Measurements from ENCODE around the gene FCAMR.

FCAMR gene

GRCh38 chr1:207007352-207008033 lies 37.2 kb upstream of the FCAMR start:
- peak; percentile 95 for DNase-seq (ENCODE audit: low read depth)
- no peak for TF ChIP-seq CTCF (IDR thresholded peaks at IDR 0.05; ENCODE audit: low read depth, low read length, missing control alignments)
- no peak overlapping the region for H3K4me3 ChIP-seq (ENCODE audit: low read depth, low read length)
- in situ Hi-C loops (cut with HindIII; ENCODE audit: low sequenced_read_pairs): no loop called here

DNA sequence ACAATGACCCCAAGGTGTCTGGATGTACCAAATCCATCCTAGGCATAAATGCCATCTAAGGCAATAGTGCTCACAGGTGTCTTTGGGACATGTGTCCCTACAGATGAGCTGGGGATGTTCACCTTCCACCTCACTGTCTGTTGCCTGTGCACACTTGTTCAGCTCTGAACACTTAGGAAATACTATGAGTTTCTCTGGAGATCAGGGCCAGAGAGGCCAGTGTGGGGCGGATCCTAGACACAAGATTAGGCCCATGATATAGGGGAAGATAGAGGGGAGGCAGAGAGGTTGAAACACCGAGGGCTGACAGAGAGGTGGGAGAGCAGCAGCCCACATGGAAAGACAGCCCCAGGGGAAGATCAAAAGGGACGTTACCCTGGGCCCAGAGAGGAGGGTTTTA lies 36.7 kb upstream of the FCAMR start:
- TF ChIP-seq CTCF (IDR thresholded peaks at IDR 0.05; ENCODE audit: low read depth, low read length, missing control alignments): no peak
- no peak for DNase-seq (ENCODE audit: low read depth)
- no peak overlapping the region for H3K4me3 ChIP-seq (ENCODE audit: low read depth, low read length)
- in situ Hi-C loops (cut with HindIII; ENCODE audit: low sequenced_read_pairs): no loop called here

- TF ChIP-seq CTCF (IDR thresholded peaks at IDR 0.05; ENCODE audit: low read depth, low read length, missing control alignments): no peak
- in situ Hi-C loops (cut with HindIII; ENCODE audit: low sequenced_read_pairs): no loop called here
- no peak overlapping the region for H3K4me3 ChIP-seq (ENCODE audit: low read depth, low read length)
- DNase-seq (ENCODE audit: low read depth): no peak
These were observed 35.8 kb upstream of the FCAMR start for GRCh38 chr1:207006083-207006482.

- DNase-seq (ENCODE audit: low read depth): peak; percentile 47
- TF ChIP-seq CTCF (IDR thresholded peaks at IDR 0.05; ENCODE audit: low read depth, low read length, missing control alignments): peak; percentile 79
- in situ Hi-C loops (cut with HindIII; ENCODE audit: low sequenced_read_pairs): no loop called here
- no peak overlapping the region for H3K4me3 ChIP-seq (ENCODE audit: low read depth, low read length)
These were observed 34.9 kb upstream of the FCAMR start for GRCh38 chr1:207004931-207005830.

DNA sequence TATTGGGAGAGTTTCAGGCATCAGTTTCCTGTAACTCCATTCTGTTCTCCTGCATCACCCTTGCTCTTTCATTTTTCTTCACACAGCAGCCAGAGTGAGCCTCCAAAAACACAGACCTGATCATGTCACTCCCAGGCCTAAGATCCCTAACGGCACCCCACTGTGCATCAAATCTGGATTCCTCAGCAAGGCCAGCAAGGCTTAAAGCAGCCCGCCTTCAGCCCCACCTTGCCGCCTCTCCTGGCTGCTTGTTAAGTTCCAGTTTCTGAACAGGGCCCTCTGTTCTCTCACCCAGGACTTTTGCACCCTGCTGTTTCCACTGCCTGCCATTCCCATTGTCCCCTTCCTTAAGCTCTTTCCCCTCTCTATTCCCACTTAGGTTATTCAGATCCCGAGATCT lies 33.0 kb upstream of the FCAMR start:
- in situ Hi-C loops (cut with HindIII; ENCODE audit: low sequenced_read_pairs): no loop called here
- no peak overlapping the region for H3K4me3 ChIP-seq (ENCODE audit: low read depth, low read length)
- no peak for DNase-seq (ENCODE audit: low read depth)
- TF ChIP-seq CTCF (IDR thresholded peaks at IDR 0.05; ENCODE audit: low read depth, low read length, missing control alignments): no peak

DNA sequence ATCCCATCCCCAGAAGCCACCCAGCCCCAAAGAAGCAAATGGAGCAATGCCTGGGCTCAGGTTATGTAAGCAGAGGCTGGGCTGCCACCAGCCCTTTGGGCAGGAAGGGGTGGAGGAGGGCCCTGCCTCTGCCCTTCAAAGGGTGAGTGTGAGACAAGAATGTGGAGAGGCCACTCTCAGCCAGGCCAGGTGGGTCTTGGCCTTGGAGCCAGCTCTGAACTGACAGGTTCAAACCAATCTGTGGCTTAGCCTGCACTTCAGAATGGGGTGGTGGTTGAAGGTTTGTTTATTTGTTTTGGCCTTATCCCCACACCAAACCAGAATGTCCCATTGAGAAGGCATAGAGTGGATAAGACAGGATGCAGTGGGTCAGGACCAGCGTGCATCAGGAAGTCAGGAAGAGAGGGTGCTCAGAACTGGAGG lies 32.5 kb upstream of the FCAMR start:
- TF ChIP-seq CTCF (IDR thresholded peaks at IDR 0.05; ENCODE audit: low read depth, low read length, missing control alignments): no peak
- in situ Hi-C loops (cut with HindIII; ENCODE audit: low sequenced_read_pairs): no loop called here
- H3K4me3 ChIP-seq (ENCODE audit: low read depth, low read length): no peak overlapping the region
- DNase-seq (ENCODE audit: low read depth): peak; percentile 47

Data from astrocyte of the cerebellum (primary cell).